K562 (cell line): Measurements from ENCODE around the gene HOXB6. TPM values are rescaled to one million over a fixed set of nuclear protein-coding genes. Genes with fewer than 3 reads are reported as not detected.

Source experiments
- CTBP1 ChIP-seq: fragments of 450-650 bp; IDR thresholded peaks from 2 replicates; pipeline ENCODE4 v1.6.1; 2016; ENCODE audit warnings: borderline replicate concordance
- DIDO1 ChIP-seq: fragments of 450-650 bp; IDR thresholded peaks from 2 replicates; pipeline ENCODE4 v1.6.1; 2016; ENCODE audit warnings: low read depth, missing biosample characterization, missing genetic modification characterization
- FOXJ3 ChIP-seq: sonication (generic); formaldehyde crosslinking; IDR thresholded peaks from 2 replicates; pipeline ENCODE4 v1.4.0; 2020; ENCODE audit warnings: mild to moderate bottlenecking, missing genetic modification reagents
- GTF2B ChIP-seq: IDR thresholded peaks from 2 replicates; pipeline ENCODE4 v1.6.1; 2011; ENCODE audit not compliant: insufficient read length; ENCODE audit errors: extremely low read depth
- LARP7 ChIP-seq: fragments of 450-650 bp; IDR thresholded peaks from 2 replicates; pipeline ENCODE4 v1.6.1; 2016
- NCOA2 ChIP-seq, 2 experiments: fragments of 450-650 bp; IDR thresholded peaks; 2 replicates each; pipeline ENCODE4 v1.6.1; 2018; ENCODE audit warnings: mild to moderate bottlenecking in 2 of 2, moderate library complexity in 1 of 2; ENCODE audit not compliant: partially characterized antibody in 2 of 2
- NFE2 ChIP-seq: IDR thresholded peaks from 2 replicates; pipeline ENCODE4 v1.6.1; 2014; ENCODE audit warnings: antibody characterized with exemption, low read depth
- PBX2 ChIP-seq, 2 experiments: IDR thresholded peaks in 1 of 2; conservative IDR thresholded peaks in 1 of 2; 2 replicates each; pipeline ENCODE4 v1.6.1; 2016; ENCODE audit warnings: low read depth in 2 of 2, mild to moderate bottlenecking in 1 of 2, missing compliant biosample characterization in 1 of 2, missing genetic modification characterization in 1 of 2, moderate library complexity in 1 of 2
- PRDM10 ChIP-seq: fragments of 450-650 bp; IDR thresholded peaks from 2 replicates; pipeline ENCODE4 v1.6.1; 2018; ENCODE audit not compliant: partially characterized antibody
- RBM14 ChIP-seq: fragments of 200-400 bp; formaldehyde crosslinking; IDR thresholded peaks from 2 replicates; pipeline ENCODE4 v1.6.1; 2018; ENCODE audit warnings: low read depth, mild to moderate bottlenecking, low read length, moderate library complexity, borderline replicate concordance; ENCODE audit not compliant: insufficient read depth
- ZNF609 ChIP-seq: sonication (generic); formaldehyde crosslinking; IDR thresholded peaks from 2 replicates; pipeline ENCODE4 v1.8.1; 2023; ENCODE audit warnings: missing genetic modification reagents, mild to moderate bottlenecking, borderline replicate concordance
- ZNF655 ChIP-seq: fragments of 250-450 bp; sonication (Bioruptor Pico); IDR thresholded peaks from 2 replicates; pipeline ENCODE4 v1.5.0; 2021
- polyA plus RNA-seq, 8 experiments: library from polyadenylated mRNA; depleted of rRNA in 4 of 8; stranded (reverse) in 5 of 8; unstranded in 3 of 8; fragments of >200 nt; fragmentation: Nextera tagmentation in 2 of 8; fragmentation: Illumina TruSeq in 1 of 8; extraction: Ambion mirVana in 2 of 8; extraction: Trizol in 1 of 8; gene quantifications; 2 replicates each; pipeline versions ENCODE4 v1.2.1 to v1.2.3, GENCODE V29; 2011 to 2014; ENCODE audit warnings: inconsistent platforms in 1 of 8, missing spikeins in 1 of 8
- total RNA-seq, 7 experiments: library from RNA; depleted of rRNA in 6 of 7; stranded (reverse); fragments of >200 nt in 6 of 7; fragmentation: Illumina TruSeq in 2 of 7; extraction: Trizol in 2 of 7; gene quantifications; 2 replicates each; pipeline versions ENCODE4 v1.2.1 to v1.2.3, GENCODE V29; 2011 to 2021; ENCODE audit warnings: low replicate concordance in 1 of 7

HOXB6 gene
- total and polyA plus RNA-seq, 9 of the 15 experiments (the other 6 are each of a cell fraction or from before 2014, with no cell fraction given): 1.2 to 14.8 (median 4.9) TPM

GRCh38 chr17:48610282-48611211, 5.8 kb upstream of the HOXB6 start, which contains the start of gene HOXB7 (continued):
- TF ChIP-seq LARP7 (no peak), PBX2 (CRISPR knock-in tag; IDR thresholded peaks at IDR 0.05; ENCODE audit: low read depth) (no peak), PBX2 (tag; conservative IDR thresholded peaks at IDR 0.05; ENCODE audit: low read depth) (no peak), ZNF655 (CRISPR knock-in tag) (no peak), ZNF609 (CRISPR knock-in tag) (no peak), PRDM10 (peak; percentile 56), RBM14 (no peak), NCOA2 (IDR thresholded peaks at IDR 0.05; ENCODE audit: partially characterized antibody in 2 of 2) (no peak), FOXJ3 (CRISPR knock-in tag) (no peak), NFE2 (no peak), CTBP1 (no peak), GTF2B (no peak), DIDO1 (tag) (no peak)
